Endothelial cell of hepatic sinusoid (primary cell): ENCODE data around the gene WDR26.
"Not testable (repeated sequence)": the region's sequence is repeated elsewhere in the genome, so short reads cannot be mapped to it uniquely, and the experiment has no call there.

Source experiments
- in situ Hi-C: cut with HindIII; loops from 2 replicates; pipeline ENCODE4 v1.10.0; 2017; ENCODE audit warnings: low sequenced_read_pairs

Gene WDR26

GRCh38 chr1:224353975-224354925 lies 80.3 kb downstream of the WDR26 start:
- in situ Hi-C loops, result no loop called here

- in situ Hi-C loops, result not testable (repeated sequence)
These were observed 82.0 kb downstream of the WDR26 start for GRCh38 chr1:224352436-224353085.

DNA sequence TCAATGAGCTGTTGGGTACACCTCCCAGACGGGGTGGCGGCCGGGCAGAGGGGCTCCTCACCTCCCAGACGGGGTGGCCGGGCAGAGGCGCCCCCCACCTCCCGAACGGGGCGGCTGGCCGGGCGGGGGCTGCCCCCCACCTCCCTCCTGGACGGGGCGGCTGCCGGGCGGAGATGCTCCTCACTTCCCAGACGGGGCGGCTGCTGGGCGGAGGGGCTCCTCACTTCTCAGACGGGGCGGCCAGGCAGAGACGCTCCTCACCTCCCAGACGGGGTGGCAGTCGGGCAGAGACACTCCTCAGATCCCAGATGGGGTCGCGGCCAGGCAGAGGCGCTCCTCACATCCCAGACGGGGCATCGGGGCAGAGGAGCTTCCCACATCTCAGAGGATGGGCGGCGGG lies 84.9 kb downstream of the WDR26 start:
- in situ Hi-C loops, result not testable (repeated sequence)

DNA sequence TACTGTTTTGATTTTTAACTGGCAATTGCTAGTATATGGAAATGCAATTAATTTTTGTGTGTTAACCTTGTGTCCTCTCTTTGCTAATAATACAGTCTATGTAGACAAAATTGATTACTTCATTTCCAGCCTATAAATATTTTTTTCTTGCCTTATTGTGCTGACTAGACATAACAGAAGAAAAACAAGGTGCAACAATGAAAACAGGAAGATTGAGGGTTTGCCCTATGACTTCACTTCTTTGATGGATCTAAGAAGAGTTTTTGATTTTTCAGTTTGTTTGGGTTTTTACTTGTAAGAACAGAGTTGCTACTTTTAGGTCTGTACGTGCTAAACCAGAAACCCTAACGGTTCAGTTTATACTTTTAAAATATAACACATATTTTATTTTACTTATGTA lies 86.5 kb downstream of the WDR26 start:
- in situ Hi-C loops, result no loop called here

- in situ Hi-C loops, result no loop called here
These were observed 90.9 kb downstream of the WDR26 start for GRCh38 chr1:224343679-224344078.

- in situ Hi-C loops, result not testable (repeated sequence)
These were observed 93.9 kb downstream of the WDR26 start for GRCh38 chr1:224340453-224341384.

DNA sequence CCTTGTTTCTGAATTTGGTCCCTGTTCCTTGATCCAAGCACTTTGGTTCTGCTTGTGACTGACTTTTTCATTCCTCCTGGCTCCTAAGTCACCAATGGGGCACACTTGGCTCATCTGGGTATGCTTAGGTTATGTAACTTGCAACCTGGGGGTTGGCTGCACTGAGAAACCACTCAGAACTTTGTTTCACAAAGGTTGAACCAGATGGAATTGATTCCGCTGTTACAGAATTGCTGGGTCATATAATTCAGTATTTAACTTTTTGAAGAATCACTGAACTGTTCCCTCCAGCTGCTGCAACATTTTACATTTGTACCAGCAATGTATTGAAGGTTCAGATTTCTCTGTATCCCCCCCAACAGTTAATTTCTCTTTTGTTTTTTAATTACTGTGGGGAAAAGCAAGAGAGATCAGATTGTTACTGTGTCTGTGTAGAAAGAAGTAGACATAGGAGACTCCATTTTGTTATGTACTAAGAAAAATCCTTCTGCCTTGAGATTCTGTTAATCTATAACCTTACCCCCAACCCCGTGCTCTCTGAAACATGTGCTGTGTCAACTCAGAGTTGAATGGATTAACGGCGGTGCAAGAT lies 95.1 kb downstream of the WDR26 start:
- in situ Hi-C loops, result no loop called here

DNA sequence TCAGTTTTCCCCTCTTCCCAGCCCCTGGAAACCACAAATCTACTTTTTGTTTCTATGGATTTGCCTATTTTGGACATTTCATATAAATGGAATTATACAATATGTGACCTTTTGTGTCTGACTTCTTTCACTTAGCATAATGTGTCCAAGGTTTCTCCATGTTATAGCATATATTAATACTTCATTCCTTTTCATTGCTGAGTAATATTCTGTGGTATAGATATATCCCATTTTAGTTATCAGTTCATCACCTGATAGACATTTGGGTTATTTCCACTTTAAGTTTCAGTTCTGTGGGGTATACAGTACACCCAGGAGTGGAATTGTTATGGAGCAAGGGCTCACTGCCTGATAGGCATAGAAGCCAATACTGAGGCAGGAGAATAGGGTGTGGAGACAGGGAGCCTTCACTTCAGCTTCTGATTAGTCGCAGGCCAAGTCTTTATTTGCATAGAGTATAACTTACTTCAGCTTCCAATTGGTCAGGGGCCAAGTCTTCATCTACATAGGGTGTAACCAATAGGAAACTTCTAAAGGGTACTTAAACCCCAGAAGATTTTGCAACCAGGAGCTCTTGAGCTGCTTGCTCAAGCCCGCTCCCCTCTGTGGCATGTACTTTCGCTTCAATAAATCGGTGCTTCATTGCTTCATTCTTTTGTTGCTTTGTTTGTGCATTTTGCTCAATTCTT lies 96.3 kb downstream of the WDR26 start:
- in situ Hi-C loops, result no loop called here
